ENCODE results near the gene FEZ2. TPM values are rescaled to one million over a fixed set of nuclear protein-coding genes. Genes with fewer than 3 reads are reported as not detected.

FEZ2 gene
- total RNA-seq, 1 experiment from 2014 or later = 22.2 TPM

DNA sequence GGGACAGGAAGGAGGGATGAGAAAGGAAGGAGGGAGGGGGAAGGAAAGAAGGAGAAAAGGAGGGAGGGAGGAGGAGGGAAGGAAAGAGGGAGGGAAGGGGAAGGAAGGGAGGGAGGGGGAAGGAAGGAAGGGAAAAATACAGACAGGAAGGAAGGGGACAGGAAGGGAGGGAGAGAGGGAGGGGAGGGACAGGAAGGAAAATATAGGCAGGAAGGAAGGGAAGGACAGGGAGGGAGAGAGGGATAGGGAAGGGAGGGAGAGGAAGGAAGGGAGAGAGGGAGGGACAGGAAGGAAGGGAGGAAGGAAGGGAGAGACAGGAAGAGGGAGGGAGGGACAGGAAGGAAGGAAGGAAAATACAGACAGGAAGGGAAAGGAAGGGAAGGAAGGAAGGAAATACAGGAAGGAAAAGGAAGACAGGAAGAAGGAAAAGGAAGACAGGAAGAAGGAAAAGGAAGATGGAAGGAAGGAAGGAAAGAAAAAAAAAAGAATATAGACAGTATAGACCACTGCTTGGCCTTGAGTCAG, 63.6 kb downstream of the FEZ2 start (continued):
- TF ChIP-seq, protein P1, sequence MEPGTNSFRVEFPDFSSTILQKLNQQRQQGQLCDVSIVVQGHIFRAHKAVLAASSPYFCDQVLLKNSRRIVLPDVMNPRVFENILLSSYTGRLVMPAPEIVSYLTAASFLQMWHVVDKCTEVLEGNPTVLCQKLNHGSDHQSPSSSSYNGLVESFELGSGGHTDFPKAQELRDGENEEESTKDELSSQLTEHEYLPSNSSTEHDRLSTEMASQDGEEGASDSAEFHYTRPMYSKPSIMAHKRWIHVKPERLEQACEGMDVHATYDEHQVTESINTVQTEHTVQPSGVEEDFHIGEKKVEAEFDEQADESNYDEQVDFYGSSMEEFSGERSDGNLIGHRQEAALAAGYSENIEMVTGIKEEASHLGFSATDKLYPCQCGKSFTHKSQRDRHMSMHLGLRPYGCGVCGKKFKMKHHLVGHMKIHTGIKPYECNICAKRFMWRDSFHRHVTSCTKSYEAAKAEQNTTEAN (CRISPR knock-in tag; IDR thresholded peaks at IDR 0.05) = no peak

DNA sequence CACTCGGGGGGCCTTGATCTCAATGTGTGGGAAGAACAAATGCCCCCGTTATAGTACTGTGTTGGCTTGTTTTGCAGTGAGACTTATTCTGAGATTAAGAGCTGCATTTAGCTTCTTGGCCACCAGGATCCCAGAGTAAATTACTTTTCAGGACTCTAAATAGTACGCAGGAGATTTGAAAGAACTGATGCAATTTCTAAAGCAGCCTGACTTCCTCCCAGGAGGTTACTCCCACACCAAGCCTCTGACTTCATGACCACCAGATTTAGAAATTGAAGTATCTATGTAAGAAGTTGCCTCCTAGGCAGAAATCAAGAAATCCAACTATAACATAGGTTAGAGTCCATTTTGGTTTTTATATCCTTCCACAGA, 67.0 kb downstream of the FEZ2 start:
- Mint-ChIP-seq H3K4me3 (no peak overlapping the region), H3K9me3 (no peaks in the 10 kb centered on the region), H3K36me3 (peaks cover 11% of the 10 kb centered on the region; the same call in 1 of the 2 replicates), H3K4me1 (peaks cover 23% of the 10 kb centered on the region), H3K27ac (peak overlapping the region; percentile 47; the same call in 1 of the 2 replicates), H3K27me3 (ENCODE audit: low read depth) (no peaks in the 10 kb centered on the region)
- DNase-seq (ENCODE audit: low spot score) = no peak
- POLR2A ChIA-PET = no interaction called here
- TF ChIP-seq, protein P2, sequence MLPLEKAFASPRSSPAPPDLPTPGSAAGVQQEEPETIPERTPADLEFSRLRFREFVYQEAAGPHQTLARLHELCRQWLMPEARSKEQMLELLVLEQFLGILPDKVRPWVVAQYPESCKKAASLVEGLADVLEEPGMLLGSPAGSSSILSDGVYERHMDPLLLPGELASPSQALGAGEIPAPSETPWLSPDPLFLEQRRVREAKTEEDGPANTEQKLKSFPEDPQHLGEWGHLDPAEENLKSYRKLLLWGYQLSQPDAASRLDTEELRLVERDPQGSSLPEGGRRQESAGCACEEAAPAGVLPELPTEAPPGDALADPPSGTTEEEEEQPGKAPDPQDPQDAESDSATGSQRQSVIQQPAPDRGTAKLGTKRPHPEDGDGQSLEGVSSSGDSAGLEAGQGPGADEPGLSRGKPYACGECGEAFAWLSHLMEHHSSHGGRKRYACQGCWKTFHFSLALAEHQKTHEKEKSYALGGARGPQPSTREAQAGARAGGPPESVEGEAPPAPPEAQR (CRISPR knock-in tag; IDR thresholded peaks at IDR 0.05) = no peak
- TF ChIP-seq ZNF396 (CRISPR knock-in tag; IDR thresholded peaks at IDR 0.05; ENCODE audit: borderline replicate concordance) (no peak), KAT7 (CRISPR knock-in tag; IDR thresholded peaks at IDR 0.05; ENCODE audit: borderline replicate concordance) (no peak), NFYB (CRISPR knock-in tag; conservative IDR thresholded peaks at IDR 0.05; ENCODE audit: low read depth) (no peak)
- TF ChIP-seq, protein P3, sequence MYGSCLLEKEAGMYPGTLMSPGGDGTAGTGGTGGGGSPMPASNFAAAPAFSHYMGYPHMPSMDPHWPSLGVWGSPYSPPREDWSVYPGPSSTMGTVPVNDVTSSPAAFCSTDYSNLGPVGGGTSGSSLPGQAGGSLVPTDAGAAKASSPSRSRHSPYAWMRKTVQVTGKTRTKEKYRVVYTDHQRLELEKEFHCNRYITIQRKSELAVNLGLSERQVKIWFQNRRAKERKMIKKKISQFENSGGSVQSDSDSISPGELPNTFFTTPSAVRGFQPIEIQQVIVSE (CRISPR knock-in tag; IDR thresholded peaks at IDR 0.05; ENCODE audit: borderline replicate concordance) = no peak
- TF ChIP-seq, protein P4, sequence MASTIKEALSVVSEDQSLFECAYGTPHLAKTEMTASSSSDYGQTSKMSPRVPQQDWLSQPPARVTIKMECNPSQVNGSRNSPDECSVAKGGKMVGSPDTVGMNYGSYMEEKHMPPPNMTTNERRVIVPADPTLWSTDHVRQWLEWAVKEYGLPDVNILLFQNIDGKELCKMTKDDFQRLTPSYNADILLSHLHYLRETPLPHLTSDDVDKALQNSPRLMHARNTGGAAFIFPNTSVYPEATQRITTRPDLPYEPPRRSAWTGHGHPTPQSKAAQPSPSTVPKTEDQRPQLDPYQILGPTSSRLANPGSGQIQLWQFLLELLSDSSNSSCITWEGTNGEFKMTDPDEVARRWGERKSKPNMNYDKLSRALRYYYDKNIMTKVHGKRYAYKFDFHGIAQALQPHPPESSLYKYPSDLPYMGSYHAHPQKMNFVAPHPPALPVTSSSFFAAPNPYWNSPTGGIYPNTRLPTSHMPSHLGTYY (CRISPR knock-in tag; IDR thresholded peaks at IDR 0.05) = no peak
- TF ChIP-seq, protein P5, sequence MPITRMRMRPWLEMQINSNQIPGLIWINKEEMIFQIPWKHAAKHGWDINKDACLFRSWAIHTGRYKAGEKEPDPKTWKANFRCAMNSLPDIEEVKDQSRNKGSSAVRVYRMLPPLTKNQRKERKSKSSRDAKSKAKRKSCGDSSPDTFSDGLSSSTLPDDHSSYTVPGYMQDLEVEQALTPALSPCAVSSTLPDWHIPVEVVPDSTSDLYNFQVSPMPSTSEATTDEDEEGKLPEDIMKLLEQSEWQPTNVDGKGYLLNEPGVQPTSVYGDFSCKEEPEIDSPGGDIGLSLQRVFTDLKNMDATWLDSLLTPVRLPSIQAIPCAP (CRISPR knock-in tag; IDR thresholded peaks at IDR 0.05) = no peak
- peak; percentile 68 for ATAC-seq
- CTCF ChIA-PET = interaction anchor here (0.9 to 1.1 kb wide), 5 partner anchors 32 to 137 kb away, joined by 3 to 6 read pairs (median 4); no protein-coding TSS in a partner anchor

DNA sequence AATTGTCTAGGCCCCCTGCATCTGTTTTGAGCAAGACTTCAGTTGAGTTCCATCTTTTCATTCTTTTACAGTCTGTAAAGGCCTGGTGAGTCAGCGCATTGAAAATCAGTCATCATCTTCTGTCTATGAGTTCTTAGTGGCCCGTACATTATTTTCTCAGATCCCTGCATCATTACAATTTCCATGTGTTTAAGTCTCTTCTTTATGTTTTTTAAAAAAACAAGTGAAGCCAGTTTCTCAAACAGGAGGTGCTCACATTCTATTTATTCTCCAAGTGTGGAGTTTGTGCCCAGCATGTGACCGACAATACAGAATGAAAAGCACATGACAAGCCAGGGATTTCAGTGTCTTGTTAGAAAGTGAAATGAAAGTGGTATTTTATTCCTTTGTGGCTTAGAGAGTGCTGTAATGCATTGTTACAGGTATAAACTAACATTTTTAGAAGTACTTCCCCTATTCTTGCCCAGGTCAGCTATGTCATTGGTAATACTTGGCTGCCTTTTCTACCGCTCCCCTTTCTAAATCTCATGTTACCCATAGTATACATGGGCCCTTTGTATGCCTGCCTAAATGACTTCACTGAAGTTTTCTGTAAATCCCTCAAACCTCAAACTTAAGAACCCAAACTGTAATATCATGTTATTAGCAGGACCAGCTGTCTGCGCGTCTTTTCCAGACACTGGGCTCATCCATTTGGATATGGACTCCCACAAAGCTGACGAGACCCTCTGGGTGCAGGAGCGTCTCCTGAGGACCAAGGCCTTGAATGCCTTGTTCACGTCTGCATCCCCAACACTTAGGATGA, 67.6 kb downstream of the FEZ2 start:
- ATAC-seq = no peak
- TF ChIP-seq, protein P6, sequence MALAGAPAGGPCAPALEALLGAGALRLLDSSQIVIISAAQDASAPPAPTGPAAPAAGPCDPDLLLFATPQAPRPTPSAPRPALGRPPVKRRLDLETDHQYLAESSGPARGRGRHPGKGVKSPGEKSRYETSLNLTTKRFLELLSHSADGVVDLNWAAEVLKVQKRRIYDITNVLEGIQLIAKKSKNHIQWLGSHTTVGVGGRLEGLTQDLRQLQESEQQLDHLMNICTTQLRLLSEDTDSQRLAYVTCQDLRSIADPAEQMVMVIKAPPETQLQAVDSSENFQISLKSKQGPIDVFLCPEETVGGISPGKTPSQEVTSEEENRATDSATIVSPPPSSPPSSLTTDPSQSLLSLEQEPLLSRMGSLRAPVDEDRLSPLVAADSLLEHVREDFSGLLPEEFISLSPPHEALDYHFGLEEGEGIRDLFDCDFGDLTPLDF (CRISPR knock-in tag; IDR thresholded peaks at IDR 0.05) = no peak
- peaks cover 23% of the 10 kb centered on the region for H3K4me1 Mint-ChIP-seq
- H3K27ac Mint-ChIP-seq = no peak overlapping the region
- H3K27me3 Mint-ChIP-seq (ENCODE audit: low read depth) = no peaks in the 10 kb centered on the region
- DNase-seq (ENCODE audit: low spot score) = no peak
- no peaks in the 10 kb centered on the region for H3K9me3 Mint-ChIP-seq
- no peak overlapping the region for H3K4me3 Mint-ChIP-seq
- H3K36me3 Mint-ChIP-seq = peaks cover 11% of the 10 kb centered on the region; the same call in 1 of the 2 replicates
- ChIA-PET POLR2A (no interaction called here), CTCF (interaction anchor here (0.9 to 1.1 kb wide), 5 partner anchors 33 to 137 kb away, joined by 3 to 6 read pairs (median 4); no protein-coding TSS in a partner anchor)

DNA sequence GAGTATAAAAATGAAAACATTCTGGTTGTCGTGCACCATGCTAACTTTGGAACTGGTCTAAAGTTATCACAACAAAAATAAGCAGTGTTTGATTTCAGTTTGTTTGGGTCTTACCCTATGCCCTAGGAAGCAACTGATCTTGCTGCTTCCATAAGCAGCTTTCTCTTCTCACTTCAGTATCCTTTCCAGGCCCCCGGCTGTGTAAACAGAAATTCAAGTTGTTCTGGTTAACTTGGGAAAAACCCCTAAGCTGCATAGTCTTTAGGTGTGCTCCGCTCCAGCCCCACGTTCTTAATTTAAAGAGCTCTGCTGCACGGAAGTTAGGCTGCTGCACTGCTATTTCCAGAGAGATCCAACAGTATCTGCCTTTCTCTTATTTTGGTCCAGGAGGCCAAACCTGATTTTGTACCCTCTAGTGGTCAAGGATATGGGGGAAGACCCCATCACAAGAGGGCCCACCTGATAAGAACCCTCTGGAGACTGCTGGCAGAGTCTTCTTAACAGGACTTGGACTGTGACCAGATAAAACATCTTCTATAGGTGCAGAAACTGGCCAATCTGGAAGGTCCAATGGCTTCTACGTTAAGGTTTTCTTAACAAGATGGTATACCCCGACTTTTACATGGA, 69.1 kb downstream of the FEZ2 start:
- DNase-seq (ENCODE audit: low spot score) (no peak), ATAC-seq (peak; percentile 56)
- Mint-ChIP-seq H3K36me3 (peaks cover 14% of the 10 kb centered on the region), H3K9me3 (no peaks in the 10 kb centered on the region), H3K4me1 (peaks cover 23% of the 10 kb centered on the region), H3K4me3 (no peak overlapping the region), H3K27me3 (ENCODE audit: low read depth) (no peaks in the 10 kb centered on the region), H3K27ac (no peak overlapping the region)
- CTCF ChIA-PET = interaction anchor here (0.9 to 1.7 kb wide), 4 partner anchors 22 to 176 kb away, joined by 3 to 5 read pairs (median 3); no protein-coding TSS in a partner anchor
- POLR2A ChIA-PET = no interaction called here
- TF ChIP-seq CBFB (CRISPR knock-in tag; IDR thresholded peaks at IDR 0.05; ENCODE audit: low read depth) = no peak
- no peak for TF ChIP-seq FOXP1 (CRISPR knock-in tag; IDR thresholded peaks at IDR 0.05; ENCODE audit: borderline replicate concordance)
- no peak for TF ChIP-seq SP1 (CRISPR knock-in tag; conservative IDR thresholded peaks at IDR 0.05)
- no peak for TF ChIP-seq ATF1 (CRISPR knock-in tag; IDR thresholded peaks at IDR 0.05)
- no peak for TF ChIP-seq ESRRA (CRISPR knock-in tag; IDR thresholded peaks at IDR 0.05; ENCODE audit: borderline replicate concordance)
- TF ChIP-seq, protein P7, sequence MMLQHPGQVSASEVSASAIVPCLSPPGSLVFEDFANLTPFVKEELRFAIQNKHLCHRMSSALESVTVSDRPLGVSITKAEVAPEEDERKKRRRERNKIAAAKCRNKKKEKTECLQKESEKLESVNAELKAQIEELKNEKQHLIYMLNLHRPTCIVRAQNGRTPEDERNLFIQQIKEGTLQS (CRISPR knock-in tag; conservative IDR thresholded peaks at IDR 0.05) = no peak
- TF ChIP-seq, protein P8, sequence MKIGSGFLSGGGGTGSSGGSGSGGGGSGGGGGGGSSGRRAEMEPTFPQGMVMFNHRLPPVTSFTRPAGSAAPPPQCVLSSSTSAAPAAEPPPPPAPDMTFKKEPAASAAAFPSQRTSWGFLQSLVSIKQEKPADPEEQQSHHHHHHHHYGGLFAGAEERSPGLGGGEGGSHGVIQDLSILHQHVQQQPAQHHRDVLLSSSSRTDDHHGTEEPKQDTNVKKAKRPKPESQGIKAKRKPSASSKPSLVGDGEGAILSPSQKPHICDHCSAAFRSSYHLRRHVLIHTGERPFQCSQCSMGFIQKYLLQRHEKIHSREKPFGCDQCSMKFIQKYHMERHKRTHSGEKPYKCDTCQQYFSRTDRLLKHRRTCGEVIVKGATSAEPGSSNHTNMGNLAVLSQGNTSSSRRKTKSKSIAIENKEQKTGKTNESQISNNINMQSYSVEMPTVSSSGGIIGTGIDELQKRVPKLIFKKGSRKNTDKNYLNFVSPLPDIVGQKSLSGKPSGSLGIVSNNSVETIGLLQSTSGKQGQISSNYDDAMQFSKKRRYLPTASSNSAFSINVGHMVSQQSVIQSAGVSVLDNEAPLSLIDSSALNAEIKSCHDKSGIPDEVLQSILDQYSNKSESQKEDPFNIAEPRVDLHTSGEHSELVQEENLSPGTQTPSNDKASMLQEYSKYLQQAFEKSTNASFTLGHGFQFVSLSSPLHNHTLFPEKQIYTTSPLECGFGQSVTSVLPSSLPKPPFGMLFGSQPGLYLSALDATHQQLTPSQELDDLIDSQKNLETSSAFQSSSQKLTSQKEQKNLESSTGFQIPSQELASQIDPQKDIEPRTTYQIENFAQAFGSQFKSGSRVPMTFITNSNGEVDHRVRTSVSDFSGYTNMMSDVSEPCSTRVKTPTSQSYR (CRISPR knock-in tag; IDR thresholded peaks at IDR 0.05) = no peak
- TF ChIP-seq ETV6 (CRISPR knock-in tag; IDR thresholded peaks at IDR 0.05) = no peak

Data from WTC11 (cell line).